ENCODE results near the gene ZNF621. TPM values are rescaled to one million over a fixed set of nuclear protein-coding genes. Genes with fewer than 3 reads are reported as not detected.

ZNF621 gene
- total RNA-seq, 1 donor from 2014 or later: 28.0 TPM

Other genes with a start within 250 kb of the ZNF621 start
- gene EIF1B, start 215.3 kb upstream of the ZNF621 start, total RNA-seq: 53.9 TPM
- 30.1 TPM for gene ENTPD3, start 137.8 kb upstream of the ZNF621 start, total RNA-seq
- gene RPL14, start 67.6 kb upstream of the ZNF621 start, total RNA-seq: 2,169 TPM
- gene ZNF619, start 47.8 kb upstream of the ZNF621 start, total RNA-seq: 10.6 TPM
- 5.4 TPM for gene ZNF620, start 18.9 kb upstream of the ZNF621 start, total RNA-seq

All from ureter (tissue), 1 donor.